SK-MEL-5 (cell line): ENCODE data around the gene PDZRN4. TPM values are rescaled to one million over a fixed set of nuclear protein-coding genes. Genes with fewer than 3 reads are reported as not detected.
A peak's percentile ranks its signal among the peaks of the same experiment; 100 is the strongest.
"Not testable (repeated sequence)": the region's sequence is repeated elsewhere in the genome, so short reads cannot be mapped to it uniquely, and the experiment has no call there.

Experiments used
- DNase-seq: peaks from one replicate; pipeline ENCODE4 v3.0.0-alpha.2; 2016; ENCODE audit warnings: low read depth, low spot score
- in situ Hi-C: cut with HindIII; loops from 2 replicates; pipeline ENCODE4 v1.10.0; 2016; ENCODE audit warnings: low sequenced_read_pairs, high pct_unique_total_duplicates, low pct_unique_long_range_greater_than_20kb
- total RNA-seq: library from RNA; depleted of rRNA; stranded (reverse); fragments of >200 nt; shearing (Covaris generic); gene quantifications from 2 replicates; pipeline ENCODE4 v1.2.3, GENCODE V29; 2014

Gene PDZRN4
- total RNA-seq, 1 experiment from 2014 or later, result not detected

DNA sequence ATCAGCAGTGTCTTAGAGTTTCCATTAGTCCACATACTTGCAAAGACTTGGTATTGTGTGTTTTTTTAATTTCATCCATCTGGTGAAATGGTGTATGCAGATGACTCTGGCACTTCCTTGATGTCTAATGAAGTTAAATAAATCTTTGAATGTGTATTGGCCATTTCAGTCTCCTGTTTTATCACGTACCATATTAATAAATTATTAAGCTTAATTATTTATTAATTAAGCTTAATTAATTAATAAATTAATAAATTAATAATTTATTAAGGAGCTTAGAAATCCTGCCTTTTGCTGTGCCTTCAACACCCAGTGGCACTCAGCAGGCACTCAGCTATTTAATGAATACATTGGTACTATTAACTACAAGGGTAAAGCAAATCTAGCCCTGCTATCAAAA, 18.2 kb downstream of the PDZRN4 start:
- in situ Hi-C loops, result no loop called here
- DNase-seq, result no peak

DNA sequence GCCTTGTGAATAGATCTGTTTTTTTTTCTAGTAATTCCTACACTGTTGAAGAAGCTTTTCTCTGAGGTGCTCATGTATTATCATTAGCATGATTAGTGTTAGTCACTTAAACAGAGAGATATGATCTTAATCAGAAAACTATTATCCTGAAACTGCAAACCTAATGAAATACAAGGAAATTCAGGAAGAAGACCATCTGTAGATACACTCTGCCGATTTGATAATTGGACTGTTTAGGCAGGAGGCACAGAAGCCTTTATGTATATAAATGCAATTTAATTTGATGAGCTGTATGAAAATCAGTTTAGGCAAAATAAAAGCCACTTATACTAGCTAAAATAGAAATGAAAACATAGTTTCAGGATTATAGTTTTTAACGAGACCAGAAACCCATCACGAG, 23.3 kb downstream of the PDZRN4 start:
- in situ Hi-C loops, result no loop called here

GRCh38 chr12:41212625-41213024, 24.5 kb downstream of the PDZRN4 start:
- in situ Hi-C loops, result no loop called here
- DNase-seq, result no peak

More for the DNA sequence above, 23.3 kb downstream of the PDZRN4 start:
- DNase-seq, result no peak

DNA sequence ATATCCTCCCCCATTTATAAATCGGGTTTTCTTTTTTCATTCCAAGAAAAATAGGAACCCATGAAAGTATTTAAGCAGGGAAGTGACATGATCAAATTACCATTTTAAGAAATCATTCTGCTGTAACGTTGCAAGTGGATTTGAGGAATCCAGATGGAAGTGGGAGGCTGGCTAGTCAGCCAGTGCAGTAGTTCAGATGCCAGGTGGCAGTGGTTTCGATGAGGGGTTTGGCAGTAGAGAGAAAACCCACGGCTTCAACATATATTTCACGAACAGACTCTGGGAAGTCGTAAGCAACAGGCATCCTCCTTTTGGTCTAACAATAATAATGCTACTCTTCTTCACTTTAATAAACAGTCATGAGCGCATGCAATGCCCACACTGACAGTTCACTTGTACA, 25.0 kb downstream of the PDZRN4 start:
- in situ Hi-C loops, result no loop called here

GRCh38 chr12:41213648-41214047, 25.5 kb downstream of the PDZRN4 start:
- in situ Hi-C loops, result no loop called here
- DNase-seq, result no peak

More for the DNA sequence above, 25.0 kb downstream of the PDZRN4 start:
- DNase-seq, result no peak

GRCh38 chr12:41217727-41218126, 29.6 kb downstream of the PDZRN4 start:
- DNase-seq, result no peak
- in situ Hi-C loops, result no loop called here

DNA sequence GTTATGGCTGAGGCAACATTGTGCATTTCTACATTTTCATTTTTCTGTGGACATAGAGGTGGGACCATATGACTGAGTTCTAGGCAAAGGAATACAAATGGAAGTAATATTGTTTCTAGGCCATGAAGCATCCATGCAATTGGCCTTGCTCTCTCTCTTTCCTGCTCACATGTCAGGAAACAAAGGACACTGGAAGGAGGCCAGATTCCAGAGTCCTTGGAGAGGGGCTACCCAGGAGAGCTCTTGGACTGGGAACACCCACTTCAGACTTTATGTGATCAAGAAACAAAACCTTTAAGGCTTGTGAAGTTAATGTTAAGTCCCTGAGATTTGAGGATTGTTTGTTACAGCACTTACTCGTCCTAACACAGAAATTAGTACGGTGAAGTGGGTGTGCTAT, 32.8 kb downstream of the PDZRN4 start:
- no peak for DNase-seq
- in situ Hi-C loops, result no loop called here

DNA sequence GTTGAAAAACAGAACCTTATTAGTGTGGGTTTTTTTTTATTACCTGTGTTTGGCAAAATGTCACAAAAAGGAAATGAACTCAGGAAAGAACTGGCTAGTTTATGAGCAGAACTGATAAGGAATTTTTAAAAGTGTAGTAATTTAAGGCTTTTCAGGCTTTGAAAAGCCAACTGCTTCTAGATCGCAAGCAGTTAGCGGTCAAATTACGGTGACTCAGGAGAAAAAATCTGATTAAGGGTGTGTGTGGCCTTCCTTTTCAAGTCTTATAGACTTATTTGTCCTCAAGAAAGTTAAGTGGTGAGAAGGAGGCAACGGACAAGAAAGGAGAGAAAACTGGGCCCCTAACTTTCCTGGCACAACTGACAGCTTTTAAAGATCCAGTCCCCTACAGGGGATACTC, 33.4 kb downstream of the PDZRN4 start:
- DNase-seq, result no peak

DNA sequence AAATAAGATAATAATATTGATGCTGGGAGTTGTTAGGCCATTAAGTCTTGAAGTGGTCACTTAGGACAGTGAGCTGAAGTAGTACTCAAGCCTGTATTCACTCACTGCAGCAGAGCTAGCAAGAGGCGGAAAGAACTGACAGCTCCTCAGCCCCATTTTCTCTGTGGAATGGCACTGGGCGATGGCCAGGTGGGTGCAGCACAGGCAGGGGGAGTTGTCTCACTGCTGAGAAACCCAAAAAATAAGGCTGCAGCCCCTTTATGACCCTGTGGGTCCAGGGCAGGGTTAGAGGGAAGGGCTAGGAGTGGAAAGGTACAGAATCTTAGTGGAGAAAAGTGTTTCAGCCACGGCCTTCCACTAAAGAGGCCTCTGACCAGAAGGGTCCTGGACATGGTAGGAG, 35.5 kb downstream of the PDZRN4 start:
- no peak for DNase-seq
- in situ Hi-C loops, result no loop called here

More for the DNA sequence above, 33.4 kb downstream of the PDZRN4 start:
- in situ Hi-C loops, result no loop called here

DNA sequence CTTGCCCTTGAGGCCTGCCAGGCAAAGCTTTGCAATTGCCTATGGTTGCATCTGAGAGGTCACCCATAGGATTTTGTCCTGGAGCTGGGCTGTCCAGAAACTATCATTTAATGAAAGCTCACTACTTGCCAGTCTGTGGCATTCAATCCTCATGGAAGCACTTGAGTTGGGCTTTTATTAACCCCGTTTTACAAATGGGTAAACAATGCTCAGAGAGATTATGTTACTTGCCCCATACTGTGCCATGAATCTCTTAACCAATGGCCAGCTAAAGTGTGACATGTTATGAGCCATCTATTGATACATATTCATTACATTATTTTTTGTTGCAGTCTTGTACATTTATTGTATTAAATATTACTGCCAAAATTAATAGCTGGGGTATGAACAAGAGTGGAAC, 35.9 kb downstream of the PDZRN4 start:
- in situ Hi-C loops, result no loop called here

GRCh38 chr12:41225179-41225578, 37.1 kb downstream of the PDZRN4 start:
- in situ Hi-C loops, result no loop called here
- no peak for DNase-seq

More for the DNA sequence above, 35.9 kb downstream of the PDZRN4 start:
- no peak for DNase-seq

GRCh38 chr12:41228066-41228820, 40.1 kb downstream of the PDZRN4 start:
- DNase-seq, result peak; percentile 96
- in situ Hi-C loops, result no loop called here

DNA sequence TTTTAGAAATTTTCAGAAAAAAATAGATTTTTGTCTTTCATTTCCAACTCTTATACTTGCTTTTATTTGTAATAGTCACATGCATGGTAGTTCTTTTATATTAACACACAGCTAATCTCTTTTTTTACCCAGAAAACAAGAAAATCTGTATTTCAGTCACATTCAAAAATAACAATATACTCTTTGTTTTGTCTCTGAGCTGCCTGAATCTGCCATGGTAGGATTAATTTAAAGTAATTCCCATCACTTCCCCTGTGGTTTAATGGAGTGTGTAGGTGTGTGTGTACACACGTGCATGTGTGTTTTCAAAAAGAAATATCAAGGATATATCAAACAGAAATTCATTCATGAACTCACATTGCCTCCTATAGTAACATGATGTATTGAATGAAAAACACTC, 42.6 kb downstream of the PDZRN4 start:
- in situ Hi-C loops, result no loop called here
- peak; percentile 22 for DNase-seq

GRCh38 chr12:41234692-41235091, 46.6 kb downstream of the PDZRN4 start:
- no peak for DNase-seq
- in situ Hi-C loops, result no loop called here

DNA sequence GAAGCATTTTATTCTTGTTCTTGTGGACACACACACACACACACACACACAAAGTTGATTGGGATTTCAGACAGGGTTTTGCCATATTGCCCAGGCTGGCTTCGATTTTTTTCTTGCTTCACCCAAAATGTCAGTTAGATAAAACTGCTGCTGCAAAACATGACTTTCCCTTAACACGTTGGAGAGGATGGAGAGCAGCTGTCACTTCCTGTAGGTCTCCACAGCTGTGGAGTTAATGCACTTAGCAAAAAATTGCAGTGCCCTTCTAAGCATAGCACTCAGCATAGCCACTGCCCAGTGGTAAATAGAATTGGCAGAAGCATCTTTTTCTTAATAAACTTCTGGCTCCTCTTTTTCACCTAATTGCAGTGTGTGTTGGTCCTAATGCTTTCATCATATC, 54.5 kb downstream of the PDZRN4 start:
- DNase-seq, result no peak
- in situ Hi-C loops, result no loop called here

- in situ Hi-C loops, result no loop called here
Observed at GRCh38 chr12:41248391-41248790, 60.3 kb downstream of the PDZRN4 start.

GRCh38 chr12:41250748-41251147, 62.6 kb downstream of the PDZRN4 start:
- peak; percentile 92 for DNase-seq
- in situ Hi-C loops, result no loop called here

More at GRCh38 chr12:41248391-41248790, 60.3 kb downstream of the PDZRN4 start:
- no peak for DNase-seq

DNA sequence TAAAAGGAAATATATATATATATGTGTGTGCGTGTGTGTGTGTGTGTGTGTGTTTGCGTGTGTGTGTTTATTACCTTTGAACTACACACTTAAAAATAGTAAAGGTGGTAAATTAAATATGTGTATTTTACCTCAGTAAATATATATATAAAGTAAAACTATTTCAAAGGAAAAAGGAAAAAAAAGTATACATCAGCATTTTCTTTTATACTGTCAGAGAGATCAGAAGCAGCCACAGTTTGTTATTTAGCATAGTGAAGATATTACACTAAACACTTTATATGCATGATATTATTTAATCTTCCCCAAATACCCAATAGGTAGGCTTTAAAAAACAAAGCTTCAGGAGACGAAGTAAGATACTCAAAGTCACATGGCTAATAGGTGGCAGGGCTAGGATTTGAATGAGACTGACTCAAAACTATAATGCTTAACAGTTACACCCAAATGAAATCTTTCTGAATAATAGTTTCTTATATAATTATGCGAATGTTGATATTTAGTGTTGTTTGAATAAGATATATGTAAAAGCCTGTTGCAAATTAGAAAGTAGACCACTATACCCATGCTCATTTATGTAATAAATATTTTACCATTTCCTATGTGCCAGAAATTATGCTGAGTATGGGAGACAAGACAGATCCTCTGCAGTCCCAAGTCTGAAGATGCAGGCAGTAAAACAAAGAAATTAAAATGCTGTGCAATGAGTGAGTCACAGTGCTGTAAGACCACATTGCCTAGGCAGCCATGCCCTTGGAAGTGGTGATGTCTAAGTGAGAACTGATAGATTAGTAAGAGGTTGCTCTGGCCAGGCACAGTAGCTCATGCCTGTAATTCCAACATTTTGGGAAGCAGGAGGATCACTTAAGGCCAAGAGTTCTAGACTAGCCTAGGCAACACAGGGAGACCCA, 66.1 kb downstream of the PDZRN4 start:
- in situ Hi-C loops, result no loop called here

DNA sequence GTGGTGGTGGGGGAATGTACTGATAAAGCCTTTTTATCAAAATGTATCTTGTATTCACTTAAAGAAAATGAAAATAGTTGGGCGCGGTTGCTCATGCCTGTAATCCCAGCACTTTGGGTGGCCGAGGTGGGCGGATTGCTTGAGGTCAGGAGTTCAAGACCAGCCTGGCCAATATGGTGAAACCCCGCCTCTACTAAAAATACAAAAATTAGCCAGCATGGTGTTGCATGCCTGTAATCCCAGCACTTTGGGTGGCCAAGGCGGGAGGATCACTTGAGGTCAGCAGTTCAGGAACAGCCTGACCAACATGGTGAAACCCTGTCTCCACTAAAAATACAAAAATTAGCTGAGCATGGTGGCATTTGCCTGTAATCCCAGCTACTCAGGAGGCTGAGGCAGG, 75.1 kb downstream of the PDZRN4 start:
- in situ Hi-C loops, DNase-seq: not testable (repeated sequence)

More for the DNA sequence above, 66.1 kb downstream of the PDZRN4 start:
- DNase-seq, result no peak
